Measurements from ENCODE around the gene THBS2.
"Not testable (repeated sequence)": the region's sequence is repeated elsewhere in the genome, so short reads cannot be mapped to it uniquely, and the experiment has no call there.

Gene THBS2

GRCh38 chr6:169253337-169254238 lies at the start of gene THBS2:
Gene THBS2, minus strand, starts transcription at chr6:169253846. Its CDS starts 3,062 bp downstream, at chr6:169250784.
- Histone ChIP-seq H3K4me3 (ENCODE audit: low read length) (peak within 1 kb of the TSS; percentile 64), H3K4me1 (ENCODE audit: control insufficient read depth, low read depth, low read length) (peaks cover 45% of the 10 kb centered on the region), H3K27ac (ENCODE audit: low read length) (no peak within 1 kb of the TSS), H3K9me3 (ENCODE audit: control insufficient read depth, low read depth, low read length) (no peaks in the 10 kb centered on the region), H3K9ac (ENCODE audit: low read length) (peak within 1 kb of the TSS; percentile 63), H3K36me3 (ENCODE audit: control insufficient read depth, low read depth, low read length) (peaks cover 2% of the 10 kb centered on the region), H3K27me3 (ENCODE audit: control insufficient read depth, insufficient read depth, low read length) (peaks cover 18% of the 10 kb centered on the region)

- H3K4me3 ChIP-seq (ENCODE audit: low read length) = no peak overlapping the region
- no peaks in the 10 kb centered on the region for H3K9me3 ChIP-seq (ENCODE audit: control insufficient read depth, low read depth, low read length)
- no peaks in the 10 kb centered on the region for H3K27me3 ChIP-seq (ENCODE audit: control insufficient read depth, insufficient read depth, low read length)
- no peak overlapping the region for H3K27ac ChIP-seq (ENCODE audit: low read length)
- H3K36me3 ChIP-seq (ENCODE audit: control insufficient read depth, low read depth, low read length) = no peaks in the 10 kb centered on the region
- H3K9ac ChIP-seq (ENCODE audit: low read length) = no peak overlapping the region
- no peaks in the 10 kb centered on the region for H3K4me1 ChIP-seq (ENCODE audit: control insufficient read depth, low read depth, low read length)
Measured at GRCh38 chr6:169302716-169303115, 49.1 kb upstream of the THBS2 start.

- H3K4me1 ChIP-seq (ENCODE audit: control insufficient read depth, low read depth, low read length) = no peaks in the 10 kb centered on the region
- H3K9ac ChIP-seq (ENCODE audit: low read length) = no peak overlapping the region
- no peak overlapping the region for H3K4me3 ChIP-seq (ENCODE audit: low read length)
- H3K9me3 ChIP-seq (ENCODE audit: control insufficient read depth, low read depth, low read length) = no peaks in the 10 kb centered on the region
- no peaks in the 10 kb centered on the region for H3K36me3 ChIP-seq (ENCODE audit: control insufficient read depth, low read depth, low read length)
- no peak overlapping the region for H3K27ac ChIP-seq (ENCODE audit: low read length)
- no peaks in the 10 kb centered on the region for H3K27me3 ChIP-seq (ENCODE audit: control insufficient read depth, insufficient read depth, low read length)
Measured at GRCh38 chr6:169302255-169302654, 48.6 kb upstream of the THBS2 start.

GRCh38 chr6:169300916-169301315 lies 47.3 kb upstream of the THBS2 start:
- Histone ChIP-seq H3K4me1 (ENCODE audit: control insufficient read depth, low read depth, low read length) (no peaks in the 10 kb centered on the region), H3K4me3 (ENCODE audit: low read length) (no peak overlapping the region), H3K9ac (ENCODE audit: low read length) (no peak overlapping the region), H3K36me3 (ENCODE audit: control insufficient read depth, low read depth, low read length) (no peaks in the 10 kb centered on the region), H3K27ac (ENCODE audit: low read length) (no peak overlapping the region), H3K27me3 (ENCODE audit: control insufficient read depth, insufficient read depth, low read length) (no peaks in the 10 kb centered on the region), H3K9me3 (ENCODE audit: control insufficient read depth, low read depth, low read length) (no peaks in the 10 kb centered on the region)

- H3K4me3 ChIP-seq (ENCODE audit: low read length); H3K9me3 ChIP-seq (ENCODE audit: control insufficient read depth, low read depth, low read length); H3K4me1 ChIP-seq (ENCODE audit: control insufficient read depth, low read depth, low read length); H3K9ac ChIP-seq (ENCODE audit: low read length); H3K36me3 ChIP-seq (ENCODE audit: control insufficient read depth, low read depth, low read length); H3K27ac ChIP-seq (ENCODE audit: low read length); H3K27me3 ChIP-seq (ENCODE audit: control insufficient read depth, insufficient read depth, low read length): not testable (repeated sequence)
Measured at GRCh38 chr6:169298626-169299025, 45.0 kb upstream of the THBS2 start.

GRCh38 chr6:169296622-169297021 lies 43.0 kb upstream of the THBS2 start:
- no peaks in the 10 kb centered on the region for H3K9me3 ChIP-seq (ENCODE audit: control insufficient read depth, low read depth, low read length)
- H3K27ac ChIP-seq (ENCODE audit: low read length) = no peak overlapping the region
- no peak overlapping the region for H3K4me3 ChIP-seq (ENCODE audit: low read length)

GRCh38 chr6:169296170-169296569 lies 42.5 kb upstream of the THBS2 start:
- Histone ChIP-seq H3K9ac (ENCODE audit: low read length) (no peak overlapping the region), H3K9me3 (ENCODE audit: control insufficient read depth, low read depth, low read length) (no peaks in the 10 kb centered on the region), H3K4me1 (ENCODE audit: control insufficient read depth, low read depth, low read length) (no peaks in the 10 kb centered on the region), H3K27me3 (ENCODE audit: control insufficient read depth, insufficient read depth, low read length) (no peaks in the 10 kb centered on the region), H3K27ac (ENCODE audit: low read length) (no peak overlapping the region), H3K36me3 (ENCODE audit: control insufficient read depth, low read depth, low read length) (no peaks in the 10 kb centered on the region), H3K4me3 (ENCODE audit: low read length) (no peak overlapping the region)

More at GRCh38 chr6:169296622-169297021, 43.0 kb upstream of the THBS2 start:
- Histone ChIP-seq H3K27me3 (ENCODE audit: control insufficient read depth, insufficient read depth, low read length) (no peaks in the 10 kb centered on the region), H3K4me1 (ENCODE audit: control insufficient read depth, low read depth, low read length) (no peaks in the 10 kb centered on the region), H3K9ac (ENCODE audit: low read length) (no peak overlapping the region), H3K36me3 (ENCODE audit: control insufficient read depth, low read depth, low read length) (no peaks in the 10 kb centered on the region)

GRCh38 chr6:169293196-169293595 lies 39.5 kb upstream of the THBS2 start:
- no peak overlapping the region for H3K27ac ChIP-seq (ENCODE audit: low read length)
- H3K27me3 ChIP-seq (ENCODE audit: control insufficient read depth, insufficient read depth, low read length) = no peaks in the 10 kb centered on the region
- H3K4me1 ChIP-seq (ENCODE audit: control insufficient read depth, low read depth, low read length) = no peaks in the 10 kb centered on the region
- no peaks in the 10 kb centered on the region for H3K9me3 ChIP-seq (ENCODE audit: control insufficient read depth, low read depth, low read length)
- no peak overlapping the region for H3K9ac ChIP-seq (ENCODE audit: low read length)
- no peaks in the 10 kb centered on the region for H3K36me3 ChIP-seq (ENCODE audit: control insufficient read depth, low read depth, low read length)
- H3K4me3 ChIP-seq (ENCODE audit: low read length) = no peak overlapping the region

GRCh38 chr6:169292338-169293124 lies 38.9 kb upstream of the THBS2 start:
- no peaks in the 10 kb centered on the region for H3K36me3 ChIP-seq (ENCODE audit: control insufficient read depth, low read depth, low read length)
- no peak overlapping the region for H3K27ac ChIP-seq (ENCODE audit: low read length)
- no peak overlapping the region for H3K4me3 ChIP-seq (ENCODE audit: low read length)
- no peaks in the 10 kb centered on the region for H3K4me1 ChIP-seq (ENCODE audit: control insufficient read depth, low read depth, low read length)
- H3K9me3 ChIP-seq (ENCODE audit: control insufficient read depth, low read depth, low read length) = no peaks in the 10 kb centered on the region
- H3K9ac ChIP-seq (ENCODE audit: low read length) = no peak overlapping the region
- H3K27me3 ChIP-seq (ENCODE audit: control insufficient read depth, insufficient read depth, low read length) = no peaks in the 10 kb centered on the region

- Histone ChIP-seq H3K4me3 (ENCODE audit: low read length) (no peak overlapping the region), H3K9ac (ENCODE audit: low read length) (no peak overlapping the region), H3K9me3 (ENCODE audit: control insufficient read depth, low read depth, low read length) (no peaks in the 10 kb centered on the region), H3K27me3 (ENCODE audit: control insufficient read depth, insufficient read depth, low read length) (no peaks in the 10 kb centered on the region), H3K27ac (ENCODE audit: low read length) (no peak overlapping the region), H3K4me1 (ENCODE audit: control insufficient read depth, low read depth, low read length) (no peaks in the 10 kb centered on the region), H3K36me3 (ENCODE audit: control insufficient read depth, low read depth, low read length) (no peaks in the 10 kb centered on the region)
Measured at GRCh38 chr6:169291646-169292337, 38.1 kb upstream of the THBS2 start.

- Histone ChIP-seq H3K9me3 (ENCODE audit: control insufficient read depth, low read depth, low read length) (no peaks in the 10 kb centered on the region), H3K4me3 (ENCODE audit: low read length) (no peak overlapping the region), H3K4me1 (ENCODE audit: control insufficient read depth, low read depth, low read length) (no peaks in the 10 kb centered on the region), H3K27ac (ENCODE audit: low read length) (no peak overlapping the region), H3K36me3 (ENCODE audit: control insufficient read depth, low read depth, low read length) (no peaks in the 10 kb centered on the region), H3K27me3 (ENCODE audit: control insufficient read depth, insufficient read depth, low read length) (no peaks in the 10 kb centered on the region), H3K9ac (ENCODE audit: low read length) (no peak overlapping the region)
Measured at GRCh38 chr6:169291148-169291547, 37.5 kb upstream of the THBS2 start.

All from iPS-18a (cell line).